HG03108 (cell line): ENCODE data around the gene GNG13.
"Not testable (repeated sequence)": the region's sequence is repeated elsewhere in the genome, so short reads cannot be mapped to it uniquely, and the experiment has no call there.

Experiments
- ATAC-seq: cut with Tn5 transposase; IDR thresholded peaks from one replicate; pipeline ENCODE4 v1.9.1; 2021; ENCODE audit warnings: moderate library complexity; ENCODE audit not compliant: unreplicated experiment

GNG13 gene

DNA sequence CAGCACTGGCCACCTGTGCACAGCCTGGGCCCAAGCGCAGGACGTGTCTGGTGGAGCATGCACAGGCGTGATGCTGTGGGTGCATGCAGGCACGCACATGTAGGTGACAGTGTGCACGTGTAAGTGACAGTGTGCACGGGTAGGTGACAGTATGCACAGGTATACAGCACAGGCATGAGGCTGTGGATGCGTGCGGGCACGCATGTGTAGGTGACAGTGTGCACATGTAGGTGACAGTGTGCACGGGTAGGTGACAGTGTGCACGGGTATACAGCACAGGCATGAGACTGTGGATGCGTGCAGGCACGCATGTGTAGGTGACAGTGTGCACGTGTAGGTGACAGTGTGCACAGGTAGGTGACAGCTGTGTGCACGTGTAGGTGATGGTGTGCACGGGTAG lies 20.2 kb downstream of the GNG13 start:
- ATAC-seq = no peak

DNA sequence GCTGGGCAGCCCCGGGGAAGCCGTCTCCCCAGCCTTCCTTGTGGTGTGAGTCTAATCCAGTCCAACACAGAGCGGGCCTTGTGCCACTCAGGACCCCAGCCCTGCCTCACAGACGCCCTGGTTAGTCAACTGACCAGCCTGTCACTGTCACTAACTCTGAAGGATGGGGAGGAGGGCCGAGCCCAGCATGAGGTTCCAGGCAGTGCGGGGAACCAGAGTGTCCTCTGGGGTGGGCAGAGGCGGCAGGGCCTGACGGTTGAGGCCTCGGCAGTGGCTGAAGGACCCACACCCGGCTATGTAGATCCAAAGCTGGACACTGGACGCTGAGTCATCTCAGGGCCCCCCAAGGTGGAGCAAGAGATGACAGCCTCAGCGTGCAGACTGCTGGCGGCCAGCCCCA lies 21.0 kb downstream of the GNG13 start:
- no peak for ATAC-seq

DNA sequence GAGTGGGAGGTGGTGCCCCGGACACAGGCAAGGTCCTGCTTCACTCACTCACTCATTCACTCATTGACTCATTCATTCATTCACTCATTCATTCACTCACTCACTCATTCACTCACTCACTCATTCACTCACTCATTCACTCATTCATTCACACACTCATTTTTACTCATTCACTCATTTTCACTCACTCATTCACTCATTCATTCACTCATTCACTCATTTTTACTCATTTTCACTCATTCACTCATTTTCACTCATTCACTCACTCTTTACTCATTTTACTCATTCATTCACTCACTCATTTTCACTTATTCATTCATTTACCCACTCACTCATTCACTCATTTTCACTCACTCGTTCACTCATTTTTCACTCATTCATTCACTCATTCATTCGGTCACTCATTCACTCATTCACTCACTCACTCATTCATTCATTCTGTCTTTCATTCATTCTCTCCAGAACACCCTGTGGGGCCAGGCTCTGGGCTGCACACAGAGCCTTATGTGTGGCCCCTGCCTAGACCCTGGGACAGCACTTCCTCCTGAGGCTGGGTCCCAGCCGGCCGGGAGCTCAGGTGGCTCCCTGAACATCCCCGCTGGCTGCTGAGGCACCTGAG lies 21.5 kb downstream of the GNG13 start:
- no peak for ATAC-seq

DNA sequence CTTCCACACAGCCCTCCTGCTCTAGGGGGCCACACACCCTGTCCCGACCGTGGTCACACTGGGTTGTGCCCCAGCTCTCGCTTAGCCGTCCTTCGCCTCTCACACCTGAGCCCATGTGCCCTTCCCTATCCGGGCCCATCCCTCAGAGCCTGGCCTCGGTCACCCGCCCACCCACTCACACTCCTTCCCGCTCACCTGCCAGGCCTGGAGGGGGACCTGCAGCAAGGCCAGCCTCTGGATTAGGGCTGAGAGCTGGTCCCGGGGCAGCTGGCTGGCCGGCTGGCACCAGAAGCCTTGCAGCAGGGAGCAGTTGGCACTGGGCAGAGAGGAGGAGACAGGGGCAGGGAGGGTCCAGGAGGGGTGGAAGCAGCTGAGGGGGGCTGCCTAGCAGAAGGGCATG lies 22.1 kb downstream of the GNG13 start:
- no peak for ATAC-seq

DNA sequence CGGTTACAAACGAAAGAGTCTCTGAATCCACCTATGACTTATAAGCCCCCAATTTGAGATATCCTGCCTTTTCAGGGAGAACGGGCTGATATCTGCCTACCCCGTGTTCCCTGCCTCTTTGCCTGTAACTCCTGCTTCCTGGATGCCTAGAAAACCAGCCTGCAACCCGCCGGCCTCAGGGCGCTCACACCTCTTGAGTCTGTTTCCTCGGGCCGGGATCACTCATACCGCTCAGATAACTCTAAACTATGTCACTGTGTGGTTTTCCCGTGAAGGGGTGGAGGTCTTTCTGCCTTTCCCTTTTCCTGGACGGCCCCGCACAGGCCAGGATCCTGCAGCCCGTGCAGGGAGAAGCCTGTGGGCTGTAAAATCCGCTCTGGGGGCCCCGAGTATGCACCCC lies 22.7 kb downstream of the GNG13 start:
- no peak for ATAC-seq

DNA sequence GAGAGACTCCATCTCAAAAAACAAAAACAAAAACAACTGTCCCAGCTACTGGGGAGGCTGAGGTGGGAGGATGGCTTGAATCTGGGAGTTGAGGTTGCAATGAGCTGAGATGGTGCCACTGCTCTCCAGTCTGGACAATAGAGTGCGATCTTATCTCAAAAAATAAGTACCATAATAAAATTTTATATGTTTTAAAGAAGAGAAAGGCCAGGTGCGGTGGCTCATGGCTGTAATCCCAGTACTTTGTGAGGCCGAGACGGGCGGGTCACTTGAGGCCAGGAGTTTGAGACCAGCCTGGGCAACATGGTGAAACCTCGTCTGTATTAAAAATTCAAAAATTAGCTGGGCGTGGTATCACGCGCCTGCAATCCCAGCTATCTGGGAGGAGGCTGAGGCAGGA lies 23.7 kb downstream of the GNG13 start:
- no peak for ATAC-seq

DNA sequence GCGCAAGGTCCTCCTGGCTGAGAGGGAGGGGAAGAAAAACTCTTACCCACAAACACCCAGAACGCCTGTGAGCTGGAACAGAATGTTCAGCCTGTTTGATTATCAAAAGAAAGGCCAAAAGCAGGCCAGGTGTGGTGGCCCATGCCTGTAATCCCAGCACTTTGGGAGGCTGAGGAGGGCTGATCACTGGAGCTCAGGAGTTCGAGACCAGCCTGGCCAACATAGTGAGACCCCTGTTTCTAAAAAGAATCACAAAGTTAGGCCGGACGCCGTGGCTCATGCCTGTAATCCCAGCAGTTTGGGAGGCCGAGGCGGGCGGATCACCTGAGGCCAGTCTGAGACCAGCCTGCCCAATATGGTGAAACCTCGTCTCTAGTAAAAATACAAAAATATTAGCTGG lies 24.2 kb downstream of the GNG13 start:
- not testable (repeated sequence) for ATAC-seq

DNA sequence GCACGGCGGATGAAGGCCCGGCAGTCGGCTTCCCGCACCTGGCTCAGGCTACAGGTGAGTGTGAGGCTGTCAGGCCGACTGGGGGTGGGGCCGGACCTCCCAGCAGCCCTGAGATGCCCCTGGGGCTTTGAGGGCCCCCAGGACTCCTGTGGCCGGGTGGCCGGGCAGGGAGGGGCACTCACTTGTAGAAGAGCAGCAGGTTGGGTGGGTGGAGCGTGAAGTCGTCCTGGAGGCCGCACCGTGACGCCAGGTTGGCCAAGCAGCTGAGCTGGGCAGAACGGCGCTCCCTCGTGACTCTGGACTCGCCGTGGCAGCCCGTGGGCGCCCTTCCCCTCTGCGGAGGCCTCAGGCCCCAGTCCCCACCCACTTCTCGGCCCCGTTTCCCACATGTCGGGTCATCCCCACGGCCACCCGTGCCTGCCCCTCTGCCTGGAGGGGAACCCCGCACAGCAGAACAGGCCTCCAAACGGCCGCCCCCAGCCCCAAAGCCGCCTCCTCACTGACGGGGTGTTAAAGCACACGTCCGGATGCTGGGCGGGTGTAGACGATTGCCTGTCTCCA lies 25.2 kb downstream of the GNG13 start:
- no peak for ATAC-seq

DNA sequence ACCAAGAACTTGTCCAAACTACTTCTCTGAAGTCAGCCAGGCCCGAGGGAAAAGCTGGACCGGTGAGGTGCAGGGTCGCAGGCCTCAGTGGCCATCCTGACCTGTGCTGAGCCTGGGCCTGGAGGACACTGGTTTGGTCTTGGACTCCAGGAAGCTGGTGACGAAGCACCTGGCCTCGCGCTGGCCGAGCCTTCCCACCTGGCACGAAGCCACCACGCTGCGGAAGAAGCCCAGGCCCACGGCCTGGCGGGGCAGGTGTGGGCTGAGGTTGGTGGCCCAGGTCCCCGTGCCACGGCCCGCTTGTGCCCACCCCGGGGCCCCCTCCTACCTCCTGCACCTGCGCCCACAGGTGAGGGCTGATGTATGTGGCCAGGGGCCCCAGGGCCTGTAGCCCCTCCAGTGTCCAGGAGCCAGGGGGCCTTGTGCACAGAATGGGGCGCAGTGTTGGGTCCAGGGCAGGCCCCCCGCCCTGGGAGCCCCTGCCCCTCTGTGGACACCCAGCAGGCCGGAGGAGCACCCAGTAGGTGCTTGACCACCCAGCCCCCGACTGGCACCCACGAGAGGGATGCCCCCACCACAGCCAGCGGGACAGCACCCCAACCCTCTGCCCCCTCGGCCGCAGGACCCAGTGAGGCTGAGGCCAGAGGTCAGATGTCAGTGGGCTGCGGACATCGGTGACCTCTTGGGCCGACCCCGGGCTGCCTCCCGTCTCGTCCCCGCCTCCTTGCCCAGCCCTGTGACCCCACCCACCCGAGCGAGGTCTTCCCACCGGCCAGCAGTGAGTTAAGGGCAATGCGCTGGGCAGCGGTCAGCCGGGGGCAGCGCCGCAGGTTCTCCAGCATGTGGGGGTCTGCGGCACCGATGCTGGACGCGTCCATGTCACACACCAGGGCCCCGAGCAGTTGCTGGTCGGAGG lies 26.2 kb downstream of the GNG13 start:
- no peak for ATAC-seq

DNA sequence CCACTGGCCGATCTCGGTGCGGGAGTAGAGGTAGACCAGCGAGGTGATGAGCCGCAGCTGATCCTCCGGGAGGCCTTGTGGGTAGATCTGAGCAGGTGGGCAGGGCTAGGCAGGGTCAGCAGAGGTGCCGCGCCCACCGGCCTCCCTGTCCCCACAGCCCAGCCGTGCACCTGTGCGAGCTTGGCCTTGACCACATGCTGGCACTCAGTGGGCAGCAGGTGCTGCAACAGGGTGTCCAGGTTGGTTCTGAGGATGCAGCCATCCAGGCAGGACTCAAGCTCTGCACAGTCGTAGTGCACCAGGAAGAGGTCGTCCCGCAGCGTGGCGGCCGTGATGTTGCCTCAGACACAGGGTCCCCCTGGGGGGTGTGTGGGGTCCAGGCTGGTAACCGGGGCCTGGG lies 27.6 kb downstream of the GNG13 start:
- ATAC-seq = no peak

DNA sequence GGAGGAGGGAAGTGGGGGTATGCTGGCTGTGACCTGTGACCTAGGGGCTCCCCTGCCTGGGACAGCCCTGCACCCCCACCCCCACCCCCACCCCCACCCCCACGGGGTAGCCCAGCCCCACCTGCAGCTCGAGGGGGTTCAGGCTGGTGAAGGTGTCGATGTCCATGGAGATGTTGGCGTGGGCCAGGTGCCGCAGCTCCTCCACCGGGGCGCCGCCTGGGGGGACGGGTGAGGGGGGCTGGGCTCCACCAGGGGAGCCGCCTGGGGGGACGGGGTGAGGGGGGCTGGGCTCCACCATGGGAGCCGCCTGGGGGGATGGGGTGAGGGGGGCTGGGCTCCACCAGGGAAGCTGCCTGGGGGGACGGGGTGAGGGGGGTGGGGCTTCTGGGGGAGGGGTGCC lies 30.1 kb downstream of the GNG13 start:
- no peak for ATAC-seq

DNA sequence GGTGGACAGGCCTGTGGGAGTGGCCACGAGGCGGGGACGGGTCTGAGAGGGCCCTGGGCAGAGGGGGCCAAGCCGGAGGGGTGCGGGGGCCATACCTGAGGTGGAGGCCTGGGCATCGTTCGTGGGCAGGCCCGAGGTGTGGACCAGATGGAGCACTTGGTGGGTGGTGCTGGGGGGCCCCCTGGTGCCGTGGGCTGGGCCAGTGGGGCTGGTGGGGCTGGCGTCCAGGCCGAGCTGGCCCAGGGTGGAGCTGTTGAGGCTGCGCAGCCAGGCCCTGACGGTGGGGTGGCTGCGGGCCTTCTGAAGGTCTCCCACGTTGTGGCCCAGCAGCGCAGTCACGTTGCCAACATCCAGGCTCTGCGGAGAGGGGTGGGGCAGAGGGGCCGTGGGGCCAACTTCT lies 30.6 kb downstream of the GNG13 start:
- no peak for ATAC-seq

DNA sequence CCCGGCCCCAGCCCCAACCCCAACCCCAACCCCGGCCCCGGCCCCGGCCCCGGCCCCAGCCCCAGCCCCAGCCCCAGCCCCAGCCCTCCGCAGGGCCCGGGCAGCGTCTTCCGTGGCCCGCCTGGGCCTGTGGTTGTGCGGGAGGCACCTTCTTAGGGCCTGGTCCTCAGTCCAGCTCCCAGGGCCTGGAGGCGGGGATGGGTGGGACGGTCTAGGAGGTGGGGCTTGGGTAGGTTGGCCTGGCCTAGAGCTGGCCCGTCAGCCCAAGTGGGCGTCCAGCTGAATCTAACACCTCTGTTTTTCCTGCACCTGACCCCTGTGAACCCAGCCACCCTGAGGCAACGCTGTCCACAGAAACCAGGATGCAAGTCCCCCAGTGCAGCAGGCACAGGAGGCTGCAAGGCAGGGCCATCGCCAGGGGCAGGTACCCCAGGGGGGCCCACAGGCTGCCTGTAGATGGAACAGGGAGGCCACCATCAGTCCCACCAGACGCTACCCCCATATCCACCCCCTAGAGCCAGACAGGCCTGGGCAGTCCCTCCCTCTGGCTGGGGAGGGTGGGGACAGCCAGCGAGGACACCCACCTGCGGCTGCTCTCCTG lies 31.2 kb downstream of the GNG13 start:
- ATAC-seq = no peak

DNA sequence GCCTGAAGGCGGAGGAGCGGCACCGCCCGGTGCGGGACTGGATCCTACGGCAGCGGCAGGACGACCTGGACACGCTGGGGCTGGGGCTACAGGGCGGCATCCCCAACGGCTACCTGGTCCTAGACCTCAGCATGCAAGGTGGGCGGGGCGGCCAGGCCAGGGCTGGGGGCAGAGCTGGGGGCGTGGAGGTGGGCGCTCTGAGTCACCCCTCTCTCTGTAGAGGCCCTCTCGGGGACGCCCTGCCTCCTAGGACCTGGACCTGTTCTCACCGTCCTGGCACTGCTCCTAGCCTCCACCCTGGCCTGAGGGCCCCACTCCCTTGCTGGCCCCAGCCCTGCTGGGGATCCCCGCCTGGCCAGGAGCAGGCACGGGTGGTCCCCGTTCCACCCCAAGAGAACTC lies 32.1 kb downstream of the GNG13 start:
- no peak for ATAC-seq

DNA sequence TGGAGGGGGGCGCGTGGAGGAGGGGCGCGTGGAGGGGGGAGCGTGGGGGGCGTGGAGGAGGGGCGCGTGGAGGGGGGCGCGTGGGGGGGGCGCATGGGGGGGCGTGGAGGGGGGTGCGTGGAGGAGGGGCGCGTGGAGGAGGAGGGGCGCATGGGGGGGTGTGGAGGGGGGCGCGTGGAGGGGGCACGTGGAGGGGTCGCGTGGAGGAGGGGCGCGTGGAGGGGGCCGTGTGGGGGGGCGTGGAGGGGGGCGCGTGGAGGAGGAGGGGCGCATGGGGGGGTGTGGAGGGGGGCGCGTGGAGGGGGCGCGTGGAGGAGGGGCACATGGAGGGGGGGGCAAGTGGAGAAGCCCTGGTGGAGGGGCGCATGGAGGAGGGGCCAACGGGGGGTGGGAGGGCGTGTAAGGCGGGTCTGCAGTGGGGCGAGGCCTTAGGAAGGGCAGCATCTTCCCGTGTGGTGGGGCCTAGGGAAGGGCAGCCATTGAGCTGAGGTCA lies 32.7 kb downstream of the GNG13 start:
- ATAC-seq = no peak

DNA sequence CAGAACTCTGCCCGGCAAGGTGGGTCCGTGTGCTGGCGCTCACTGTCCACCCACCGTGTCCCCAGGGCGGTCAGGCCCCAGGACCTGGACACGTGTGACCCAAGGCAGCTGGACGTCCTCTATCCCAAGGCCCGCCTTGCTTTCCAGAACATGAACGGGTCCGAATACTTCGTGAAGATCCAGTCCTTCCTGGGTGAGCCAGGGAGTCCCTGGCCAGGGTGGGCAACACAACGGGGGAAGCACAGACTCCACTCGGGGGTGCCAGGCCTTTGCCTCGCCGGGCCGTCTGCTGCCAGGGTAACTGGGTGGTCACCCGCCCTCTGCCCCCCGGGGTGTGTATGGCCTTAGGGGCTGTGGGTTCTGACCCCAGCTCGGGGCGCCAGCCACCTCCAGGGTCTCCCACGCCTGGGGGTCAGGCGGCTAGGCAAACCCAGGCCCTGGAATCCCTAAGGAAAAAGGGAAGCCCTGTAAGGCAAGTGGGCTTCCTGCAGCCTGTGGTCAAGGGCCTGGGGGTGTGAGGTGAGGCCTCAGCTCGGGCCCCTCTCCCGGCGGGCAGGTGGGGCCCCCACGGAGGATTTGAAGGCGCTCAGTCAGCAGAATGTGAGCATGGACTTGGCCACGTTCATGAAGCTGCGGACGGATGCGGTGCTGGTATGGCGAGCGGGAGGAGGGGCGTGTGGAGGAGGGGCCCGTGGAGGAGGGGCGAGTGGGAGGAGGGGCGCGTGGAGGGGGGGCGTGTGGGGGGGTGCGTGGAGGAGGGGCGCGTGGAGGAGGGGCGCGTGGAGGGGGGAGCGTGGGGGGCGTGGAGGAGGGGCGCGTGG lies 33.5 kb downstream of the GNG13 start:
- no peak for ATAC-seq

DNA sequence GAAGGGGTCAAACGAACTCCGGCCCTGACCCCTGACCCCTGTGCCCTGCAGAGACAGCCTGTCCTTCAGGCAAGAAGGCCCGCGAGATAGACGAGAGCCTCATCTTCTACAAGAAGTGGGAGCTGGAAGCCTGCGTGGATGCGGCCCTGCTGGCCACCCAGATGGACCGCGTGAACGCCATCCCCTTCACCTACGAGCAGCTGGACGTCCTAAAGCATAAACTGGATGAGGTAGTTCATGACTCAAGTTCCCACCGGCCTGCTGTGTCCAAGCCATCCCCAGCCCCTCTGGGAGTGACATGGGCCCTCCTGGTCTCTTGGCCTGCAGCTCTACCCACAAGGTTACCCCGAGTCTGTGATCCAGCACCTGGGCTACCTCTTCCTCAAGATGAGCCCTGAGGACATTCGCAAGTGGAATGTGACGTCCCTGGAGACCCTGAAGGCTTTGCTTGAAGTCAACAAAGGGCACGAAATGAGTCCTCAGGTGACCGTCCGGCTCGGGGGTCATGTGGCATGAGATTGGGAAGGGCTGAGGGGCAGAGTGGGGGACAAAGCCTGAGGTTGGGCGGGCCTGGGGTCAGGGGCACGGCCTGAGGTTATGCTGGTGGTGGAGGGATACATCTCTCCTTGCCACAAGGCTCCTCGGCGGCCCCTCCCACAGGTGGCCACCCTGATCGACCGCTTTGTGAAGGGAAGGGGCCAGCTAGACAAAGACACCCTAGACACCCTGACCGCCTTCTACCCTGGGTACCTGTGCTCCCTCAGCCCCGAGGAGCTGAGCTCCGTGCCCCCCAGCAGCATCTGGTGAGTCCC lies 34.3 kb downstream of the GNG13 start:
- ATAC-seq = no peak

DNA sequence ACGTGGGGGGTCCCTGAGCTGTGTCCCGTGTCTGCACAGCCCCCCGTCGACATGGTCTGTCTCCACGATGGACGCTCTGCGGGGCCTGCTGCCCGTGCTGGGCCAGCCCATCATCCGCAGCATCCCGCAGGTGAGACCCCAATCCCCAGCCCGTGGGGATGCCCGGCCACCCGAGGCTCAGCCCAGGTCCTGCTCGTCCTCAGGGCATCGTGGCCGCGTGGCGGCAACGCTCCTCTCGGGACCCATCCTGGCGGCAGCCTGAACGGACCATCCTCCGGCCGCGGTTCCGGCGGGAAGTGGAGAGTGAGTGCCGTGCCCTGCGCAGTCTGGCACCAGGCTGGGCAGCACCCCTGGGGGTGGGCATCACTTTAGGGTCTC lies 35.1 kb downstream of the GNG13 start:
- no peak for ATAC-seq

DNA sequence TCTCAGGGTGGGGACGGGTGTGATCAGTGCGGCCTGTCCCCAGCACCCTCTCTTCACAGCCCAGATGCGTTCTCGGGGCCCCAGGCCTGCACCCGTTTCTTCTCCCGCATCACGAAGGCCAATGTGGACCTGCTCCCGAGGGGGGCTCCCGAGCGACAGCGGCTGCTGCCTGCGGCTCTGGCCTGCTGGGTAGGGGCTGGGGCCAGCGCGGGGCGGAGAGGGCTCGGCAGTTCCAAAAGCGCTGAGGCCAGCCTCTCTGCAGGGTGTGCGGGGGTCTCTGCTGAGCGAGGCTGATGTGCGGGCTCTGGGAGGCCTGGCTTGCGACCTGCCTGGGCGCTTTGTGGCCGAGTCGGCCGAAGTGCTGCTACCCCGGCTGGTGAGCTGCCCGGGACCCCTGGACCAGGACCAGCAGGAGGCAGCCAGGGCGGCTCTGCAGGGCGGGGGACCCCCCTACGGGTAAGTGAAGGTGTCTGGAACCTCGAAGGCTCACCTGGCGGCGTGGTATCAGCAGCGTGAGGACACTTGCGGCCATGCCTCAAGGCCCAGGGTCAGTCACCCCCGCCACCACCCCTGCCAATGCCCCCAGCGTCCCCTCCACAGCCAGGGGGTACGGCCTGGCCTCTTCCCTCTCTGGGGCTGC lies 35.6 kb downstream of the GNG13 start:
- no peak for ATAC-seq
